ENCODE measurements around the gene CEP164.
"Not testable (repeated sequence)": the region's sequence is repeated elsewhere in the genome, so short reads cannot be mapped to it uniquely, and the experiment has no call there.

The CEP164 gene

GRCh38 chr11:117369534-117369933 is 41.9 kb downstream of the CEP164 start:
- no peak for FAIRE-seq

DNA sequence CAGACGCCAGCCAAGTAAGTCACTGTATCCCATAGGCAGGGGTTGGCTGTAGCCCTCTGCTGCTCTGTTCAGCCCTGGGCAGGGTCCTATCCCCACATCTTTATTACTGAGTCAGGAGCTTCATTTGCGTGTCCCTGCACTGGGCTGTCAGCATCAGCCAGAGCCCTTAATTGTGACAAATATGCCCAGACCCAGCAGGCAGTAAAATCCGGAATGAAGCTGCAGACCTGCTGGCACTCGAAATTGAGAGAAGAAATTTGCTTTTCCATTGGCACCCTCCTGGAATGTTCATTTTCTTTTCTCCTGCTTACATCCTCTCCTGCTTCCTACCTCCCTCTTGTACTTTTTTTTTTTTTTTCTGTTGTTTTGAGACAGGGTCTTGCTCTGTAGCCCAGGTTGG is 43.8 kb downstream of the CEP164 start:
- FAIRE-seq: no peak

- no peak for FAIRE-seq
Observed at GRCh38 chr11:117374316-117375055, 46.8 kb downstream of the CEP164 start.

DNA sequence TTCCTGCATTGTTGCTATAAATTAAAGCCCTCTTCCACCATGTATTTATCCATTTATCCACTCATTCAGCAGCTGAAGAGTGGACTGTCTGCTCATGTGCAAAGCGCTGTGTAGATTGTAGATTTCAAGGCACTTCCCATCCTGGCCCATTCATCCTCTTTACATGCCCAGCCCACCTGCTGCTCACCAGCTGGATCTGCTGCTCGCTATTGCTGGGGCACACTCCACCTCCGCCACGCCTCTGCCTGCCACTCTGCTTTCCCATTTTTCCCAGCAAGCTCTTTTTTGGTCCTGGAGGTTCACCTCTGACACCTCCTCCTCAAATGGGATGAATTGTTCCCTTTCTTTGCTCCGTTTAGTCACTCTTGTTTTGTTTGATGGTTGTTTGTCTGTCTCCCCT is 48.3 kb downstream of the CEP164 start:
- no peak for FAIRE-seq

DNA sequence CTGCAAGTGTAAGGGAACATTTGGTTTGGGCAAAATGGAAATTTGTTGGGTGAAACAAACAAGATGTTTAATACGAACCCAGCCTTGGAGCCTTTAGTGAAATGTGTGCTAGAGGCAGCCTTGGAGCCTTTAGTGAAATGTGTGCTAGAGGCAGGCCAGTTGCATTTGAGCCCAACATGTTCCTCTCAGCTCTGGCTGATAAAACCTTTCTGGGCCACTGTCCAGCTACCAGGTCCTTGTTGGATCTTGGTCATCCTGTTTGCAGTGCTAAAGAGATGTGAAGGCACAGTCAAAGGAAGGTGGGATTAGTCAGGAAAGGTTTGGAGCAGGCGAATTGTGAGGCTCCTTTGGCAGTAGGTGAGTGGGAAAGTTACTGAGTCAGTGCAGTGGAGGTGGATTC is 48.9 kb downstream of the CEP164 start:
- FAIRE-seq: no peak

- FAIRE-seq: no peak
Observed at GRCh38 chr11:117378976-117379865, 51.6 kb downstream of the CEP164 start.

DNA sequence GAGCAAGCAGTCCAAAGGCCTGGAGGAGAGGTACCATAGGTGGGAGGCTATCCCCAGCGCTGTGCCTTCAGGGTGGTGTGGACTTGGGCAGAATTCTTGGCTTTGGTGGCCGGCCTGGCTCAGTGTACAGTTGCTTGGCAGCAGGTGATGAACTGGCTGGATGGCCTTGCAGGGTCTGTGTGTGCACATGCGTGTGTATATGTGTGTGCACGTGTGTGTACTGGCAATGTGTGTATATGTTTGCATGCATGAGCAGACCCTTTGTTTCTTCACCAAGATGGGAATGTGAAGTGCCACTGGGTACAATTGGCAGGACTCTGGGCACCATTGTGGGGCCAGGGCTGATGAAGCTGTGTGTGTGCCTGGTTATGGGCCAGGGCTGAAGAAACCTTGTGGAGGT is 53.0 kb downstream of the CEP164 start:
- no peak for FAIRE-seq

GRCh38 chr11:117381481-117382387 is 54.1 kb downstream of the CEP164 start:
- FAIRE-seq: no peak

- FAIRE-seq: no peak
Observed at GRCh38 chr11:117382746-117383145, 55.1 kb downstream of the CEP164 start.

DNA sequence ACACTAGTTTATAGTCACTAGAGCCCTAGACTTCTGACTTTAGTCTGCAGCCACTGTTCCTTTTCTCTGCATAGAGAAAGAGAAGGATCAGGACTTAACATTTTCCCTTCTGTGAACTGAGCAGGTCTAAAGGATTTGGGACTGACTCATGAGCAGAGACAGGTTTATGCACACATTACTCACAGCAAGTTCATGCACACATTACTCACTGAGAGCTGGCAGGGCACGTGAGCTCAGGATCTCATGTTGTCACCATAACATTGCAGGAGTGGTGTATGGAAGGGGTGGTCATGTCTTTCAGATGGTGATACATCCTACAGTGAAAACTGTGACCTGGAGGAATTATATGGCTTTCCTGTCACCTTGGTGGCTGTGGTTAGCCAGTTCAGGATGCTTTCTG is 56.4 kb downstream of the CEP164 start:
- no peak for FAIRE-seq

- no peak for FAIRE-seq
Observed at GRCh38 chr11:117385471-117385870, 57.8 kb downstream of the CEP164 start.

DNA sequence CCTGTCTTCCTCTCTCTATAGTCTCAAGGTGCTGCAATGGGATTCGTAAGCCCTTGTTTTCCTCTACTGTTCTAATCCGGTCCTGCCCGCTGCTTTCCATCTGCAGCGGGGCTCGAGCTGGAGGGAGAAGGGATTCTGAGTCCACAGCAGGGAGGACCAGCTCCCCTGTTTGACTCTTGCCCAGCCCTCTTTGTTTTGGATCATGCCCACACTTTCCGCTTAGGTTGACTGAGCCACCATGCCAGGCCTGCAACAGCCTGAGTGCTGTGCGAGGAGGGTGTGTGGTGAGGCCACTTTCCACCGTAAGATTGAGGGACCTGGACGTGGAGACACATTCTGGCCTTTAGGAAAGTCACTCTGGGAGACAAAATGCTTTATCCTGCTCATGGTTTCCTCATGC is 58.3 kb downstream of the CEP164 start:
- FAIRE-seq: no peak

- no peak for FAIRE-seq
Observed at GRCh38 chr11:117387992-117388755, 60.5 kb downstream of the CEP164 start.

- FAIRE-seq: no peak
Observed at GRCh38 chr11:117390743-117391142, 63.1 kb downstream of the CEP164 start.

DNA sequence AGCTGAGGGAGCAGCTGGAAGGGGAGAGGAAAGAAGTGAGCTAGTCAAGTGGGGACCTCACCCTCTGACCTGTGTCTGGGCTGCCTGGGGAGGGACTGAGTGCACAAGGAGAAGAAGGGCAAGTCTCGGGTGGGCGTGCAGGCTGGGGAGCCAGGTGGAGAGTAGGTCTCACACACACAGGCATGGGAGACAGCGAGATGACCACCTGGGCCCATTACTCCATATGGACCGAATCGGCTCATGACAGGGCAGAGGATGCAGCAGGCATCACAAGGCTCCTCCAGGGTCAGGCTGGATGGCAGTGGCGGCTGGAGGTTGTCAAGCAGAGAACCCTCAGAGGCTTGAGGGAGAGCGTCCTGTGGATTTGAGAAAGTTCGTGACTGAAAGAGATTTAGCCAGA is 63.5 kb downstream of the CEP164 start:
- no peak for FAIRE-seq

GRCh38 chr11:117392001-117392690 is 64.5 kb downstream of the CEP164 start:
- no peak for FAIRE-seq

DNA sequence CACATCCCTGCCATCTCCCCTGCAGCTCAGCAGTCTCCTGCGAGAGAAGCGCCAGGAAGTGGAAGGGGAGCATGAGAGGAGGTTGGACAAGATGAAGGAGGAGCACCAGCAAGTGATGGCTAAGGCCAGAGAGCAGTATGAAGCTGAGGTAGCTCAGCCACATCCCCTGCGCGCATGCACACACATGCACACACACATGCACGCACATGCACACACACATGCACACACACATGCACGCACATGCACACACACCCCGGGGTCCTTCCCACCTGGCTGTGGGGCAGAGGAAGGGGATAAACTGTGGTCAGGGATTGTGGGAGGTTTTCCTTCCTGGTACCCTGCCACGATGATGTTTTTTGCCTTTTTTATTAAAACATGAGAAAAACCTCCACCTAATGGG is 65.3 kb downstream of the CEP164 start:
- FAIRE-seq: no peak

- FAIRE-seq: no peak
Observed at GRCh38 chr11:117394221-117394925, 66.7 kb downstream of the CEP164 start.

GRCh38 chr11:117395476-117395875 is 67.8 kb downstream of the CEP164 start:
- no peak for FAIRE-seq

GRCh38 chr11:117396970-117397369 is 69.3 kb downstream of the CEP164 start:
- no peak for FAIRE-seq

- FAIRE-seq: not testable (repeated sequence)
Observed at GRCh38 chr11:117398618-117399017, 71.0 kb downstream of the CEP164 start.

Data from islet of Langerhans (tissue), 1 donor.